ENCODE measurements around the gene VPS26C. TPM values are rescaled to one million over a fixed set of nuclear protein-coding genes. Genes with fewer than 3 reads are reported as not detected.

The VPS26C gene
- total and polyA plus RNA-seq, 12 donors: 22.3 to 57.5 (median 46.3) TPM

GRCh38 chr21:37195059-37195458 lies 72.1 kb downstream of the VPS26C start:
- DNase-seq: no peak
- H3K4me1 ChIP-seq: no peaks in the 10 kb centered on the region
- H3K4me3 ChIP-seq: no peak overlapping the region
- peak in 2 of 8 donors; percentile 42 for ATAC-seq
- intact Hi-C loops (cut with DNase I): no loop called here
- no peak for TF ChIP-seq CTCF (IDR thresholded peaks at IDR 0.05)
- no peaks in the 10 kb centered on the region for H3K27me3 ChIP-seq
- H3K36me3 ChIP-seq: peaks cover 0 to 100% (median 30%) of the 10 kb centered on the region in 9 donors
- H3K9me3 ChIP-seq: no peaks in the 10 kb centered on the region
- 75 to 80% methylated on average over 3 of the region's 3 CpGs for WGBS, 2 donors
- no peak overlapping the region for H3K27ac ChIP-seq

- Histone ChIP-seq H3K27me3 (no peaks in the 10 kb centered on the region), H3K4me1 (no peaks in the 10 kb centered on the region), H3K4me3 (no peak overlapping the region), H3K36me3 (peaks cover 0 to 100% (median 36%) of the 10 kb centered on the region in 9 donors), H3K27ac (no peak overlapping the region), H3K9me3 (no peaks in the 10 kb centered on the region)
- intact Hi-C loops (cut with DNase I): no loop called here
- DNase-seq: no peak
- ATAC-seq: no peak
- 92 to 95% methylated on average over 6 of the region's 6 CpGs for WGBS, 2 donors
- no peak for TF ChIP-seq CTCF (IDR thresholded peaks at IDR 0.05)
Observed at GRCh38 chr21:37193676-37194075, 73.5 kb downstream of the VPS26C start.

GRCh38 chr21:37193006-37193405 lies 74.1 kb downstream of the VPS26C start:
- 71 to 72% methylated on average over 4 of the region's 4 CpGs for WGBS, 2 donors
- no peak for TF ChIP-seq CTCF (IDR thresholded peaks at IDR 0.05)
- no peaks in the 10 kb centered on the region for H3K27me3 ChIP-seq
- no peak overlapping the region for H3K27ac ChIP-seq
- no peak overlapping the region for H3K4me3 ChIP-seq
- ATAC-seq (no peak), DNase-seq (no peak)
- intact Hi-C loops (cut with DNase I): no loop called here
- H3K9me3 ChIP-seq: no peaks in the 10 kb centered on the region
- no peaks in the 10 kb centered on the region for H3K4me1 ChIP-seq
- peaks cover 0 to 100% (median 36%) of the 10 kb centered on the region in 9 donors for H3K36me3 ChIP-seq

- H3K27me3 ChIP-seq: no peaks in the 10 kb centered on the region
- TF ChIP-seq CTCF (IDR thresholded peaks at IDR 0.05): no peak
- no peaks in the 10 kb centered on the region for H3K9me3 ChIP-seq
- no peak for ATAC-seq
- no peak for DNase-seq
- no peak overlapping the region for H3K4me3 ChIP-seq
- WGBS, 2 donors: 75 to 78% methylated on average over 2 of the region's 2 CpGs
- H3K36me3 ChIP-seq: peaks cover 0 to 100% (median 41%) of the 10 kb centered on the region in 9 donors
- intact Hi-C loops (cut with DNase I): no loop called here
- no peaks in the 10 kb centered on the region for H3K4me1 ChIP-seq
- no peak overlapping the region for H3K27ac ChIP-seq
Observed at GRCh38 chr21:37192019-37192418, 75.1 kb downstream of the VPS26C start.
